Endodermal cell (in vitro differentiated cells): ENCODE results near the gene HBQ1. TPM values are rescaled to one million over a fixed set of nuclear protein-coding genes. Genes with fewer than 3 reads are reported as not detected.

Experiments
- DNase-seq: peaks from one replicate; pipeline ENCODE4 v3.0.0-alpha.2; 2017
- H3K27ac ChIP-seq: 2 replicates; pipeline ENCODE4 v1.5.1; 2013; ENCODE audit warnings: mild to moderate bottlenecking, low read depth, low read length, moderate library complexity
- H3K27me3 ChIP-seq: 2 replicates; pipeline ENCODE4 v1.6.1; 2013; ENCODE audit warnings: mild to moderate bottlenecking, low read length, moderate library complexity; ENCODE audit not compliant: insufficient read depth, control insufficient read depth, poor library complexity, severe bottlenecking
- H3K36me3 ChIP-seq: 2 replicates; pipeline ENCODE4 v1.7.0; 2013; ENCODE audit warnings: mild to moderate bottlenecking, low read length, moderate library complexity; ENCODE audit not compliant: control insufficient read depth, insufficient read depth
- H3K4me1 ChIP-seq: one replicate; pipeline ENCODE4 v1.7.0; 2013; ENCODE audit warnings: low read length; ENCODE audit not compliant: control insufficient read depth, insufficient read depth
- H3K4me3 ChIP-seq: 2 replicates; pipeline ENCODE4 v1.5.1; 2013; ENCODE audit warnings: mild to moderate bottlenecking, low read length, moderate library complexity
- H3K9ac ChIP-seq: 2 replicates; pipeline ENCODE4 v1.6.1; 2013; ENCODE audit warnings: mild to moderate bottlenecking, low read length, moderate library complexity; ENCODE audit not compliant: poor library complexity, severe bottlenecking; ENCODE audit errors: extremely low read depth
- H3K9me3 ChIP-seq: 2 replicates; pipeline ENCODE4 v1.6.1; 2013; ENCODE audit warnings: mild to moderate bottlenecking, low read length, moderate library complexity; ENCODE audit not compliant: control insufficient read depth
- H3K27ac Mint-ChIP-seq: 2 replicates; pipeline ENCODE4 v1.8.0; 2020; ENCODE audit warnings: mixed read lengths
- H3K27me3 Mint-ChIP-seq: 2 replicates; pipeline ENCODE4 v1.8.0; 2021; ENCODE audit warnings: mild to moderate bottlenecking, mixed read lengths; ENCODE audit not compliant: insufficient read depth
- H3K36me3 Mint-ChIP-seq: 2 replicates; pipeline ENCODE4 v1.8.0; 2020; ENCODE audit warnings: low read depth, mixed read lengths
- H3K4me1 Mint-ChIP-seq: 2 replicates; pipeline ENCODE4 v1.8.0; 2020; ENCODE audit warnings: mixed read lengths
- H3K4me3 Mint-ChIP-seq: 2 replicates; pipeline ENCODE4 v1.8.0; 2020; ENCODE audit warnings: mild to moderate bottlenecking, moderate library complexity, mixed read lengths
- H3K9me3 Mint-ChIP-seq: 2 replicates; pipeline ENCODE4 v1.8.0; 2020; ENCODE audit warnings: mild to moderate bottlenecking, mixed read lengths
- CTCF ChIP-seq: fragments of 200-600 bp; sonication (generic); conservative IDR thresholded peaks from 2 replicates; pipeline ENCODE4 v1.5.0; 2021; ENCODE audit warnings: antibody characterized with exemption, mild to moderate bottlenecking
- WGBS, 2 experiments: methylation state at CpG; one replicate each; pipeline versions ENCODE4 v1.1.5 to v1.1.7; 2013; ENCODE audit warnings: missing lambda C conversion rate in 2 of 2, mixed read lengths in 1 of 2; ENCODE audit not compliant: insufficient coverage in 1 of 2, insufficient read length in 1 of 2; 5-methylcytosine and 5-hydroxymethylcytosine counted together
- total RNA-seq, 2 donors: library from RNA; stranded (reverse); fragmentation: NEBNext Ultra II Directional in 1 of 2; extraction: Animal tissue kit (Norgen Biotek cat#: 25700) in 1 of 2; gene quantifications; 2 replicates in 1 of 2; 3 replicates in 1 of 2; pipeline ENCODE4 v1.2.1, GENCODE V29; 2021

The HBQ1 gene
- total RNA-seq, 2 donors from 2014 or later: 1.2 to 1.3 TPM

GRCh38 chr16:187330-187729 lies 7.1 kb downstream of the HBQ1 start:
- H3K4me1 ChIP-seq: no peaks in the 10 kb centered on the region
- Mint-ChIP-seq H3K4me3 (no peak overlapping the region), H3K27me3 (no peaks in the 10 kb centered on the region), H3K27ac (no peak overlapping the region), H3K4me1 (no peaks in the 10 kb centered on the region), H3K36me3 (peaks cover 65% of the 10 kb centered on the region), H3K9me3 (no peaks in the 10 kb centered on the region)
- H3K9ac ChIP-seq: no peak overlapping the region
- no peak for TF ChIP-seq CTCF
- H3K27me3 ChIP-seq: no peaks in the 10 kb centered on the region
- no peak overlapping the region for H3K27ac ChIP-seq
- H3K36me3 ChIP-seq: peaks cover 66% of the 10 kb centered on the region
- no peaks in the 10 kb centered on the region for H3K9me3 ChIP-seq
- H3K4me3 ChIP-seq: no peak overlapping the region
- DNase-seq: no peak
- WGBS, 2 experiments: 98 to 100% methylated on average over 6 to 7 of the region's 8 CpGs

DNA sequence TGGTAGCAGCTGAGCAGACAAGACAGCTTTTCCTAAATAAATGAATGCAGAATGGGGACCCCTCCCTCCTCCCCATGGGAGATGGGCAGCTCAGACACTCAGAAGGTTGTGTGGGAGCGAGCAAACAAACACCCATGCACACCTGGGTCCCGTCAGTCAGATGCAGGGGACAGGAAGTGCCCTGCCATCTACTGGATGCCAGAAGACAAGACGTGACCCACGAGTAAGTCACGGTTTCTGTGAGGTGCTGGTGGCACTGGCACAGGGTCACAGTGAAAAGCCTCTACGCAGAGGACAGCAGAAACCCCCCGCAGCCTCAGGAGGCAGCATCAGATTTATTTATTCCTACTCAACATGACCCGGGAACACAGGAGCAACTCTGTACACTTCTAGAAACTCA lies 8.4 kb downstream of the HBQ1 start:
- Mint-ChIP-seq H3K4me1 (no peaks in the 10 kb centered on the region), H3K4me3 (no peak overlapping the region), H3K27ac (peak overlapping the region; percentile 30), H3K9me3 (no peaks in the 10 kb centered on the region), H3K36me3 (peaks cover 72% of the 10 kb centered on the region), H3K27me3 (no peaks in the 10 kb centered on the region)
- DNase-seq: no peak
- Histone ChIP-seq H3K4me3 (no peak overlapping the region), H3K9ac (no peak overlapping the region), H3K27ac (no peak overlapping the region), H3K27me3 (no peaks in the 10 kb centered on the region), H3K9me3 (no peaks in the 10 kb centered on the region), H3K36me3 (peaks cover 74% of the 10 kb centered on the region), H3K4me1 (no peaks in the 10 kb centered on the region)
- 93 to 94% methylated on average over 6 to 8 of the region's 8 CpGs for WGBS, 2 experiments
- peak; percentile 65 for TF ChIP-seq CTCF

DNA sequence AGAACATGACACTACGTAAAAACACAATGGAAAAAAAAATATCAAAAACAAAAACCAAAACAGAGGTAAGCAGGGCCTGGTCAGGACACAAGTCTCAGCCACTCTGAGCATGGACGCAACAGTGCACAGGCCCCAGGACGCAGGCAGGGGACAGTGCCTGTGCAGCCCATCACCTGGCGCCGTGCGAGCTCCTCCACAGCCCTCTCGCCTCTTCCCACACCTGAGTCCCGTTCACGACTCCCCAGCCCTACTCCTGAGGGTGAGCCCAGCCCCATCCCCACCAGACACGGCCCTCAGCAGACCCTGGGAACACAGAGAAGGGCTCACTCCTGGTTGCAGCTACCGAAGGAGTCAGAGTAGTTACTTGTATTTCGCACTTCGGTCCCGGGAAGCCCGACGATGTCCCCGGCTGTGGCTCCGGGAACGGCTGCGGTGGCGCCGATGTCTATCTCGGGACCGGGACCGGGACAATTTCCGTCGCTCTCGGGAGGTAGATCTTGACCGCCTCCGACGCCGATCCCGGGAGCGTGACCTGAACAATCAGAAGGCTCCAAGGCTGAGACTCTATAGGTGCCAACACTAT lies 9.4 kb downstream of the HBQ1 start:
- Histone ChIP-seq H3K4me3 (no peak overlapping the region), H3K9ac (no peak overlapping the region), H3K27ac (no peak overlapping the region), H3K36me3 (peaks cover 77% of the 10 kb centered on the region), H3K27me3 (no peaks in the 10 kb centered on the region), H3K4me1 (no peaks in the 10 kb centered on the region), H3K9me3 (no peaks in the 10 kb centered on the region)
- WGBS, 2 experiments: 97 to 98% methylated on average over 27 to 34 of the region's 34 CpGs
- DNase-seq: no peak
- no peak for TF ChIP-seq CTCF
- no peak overlapping the region for H3K4me3 Mint-ChIP-seq
- peaks cover 76% of the 10 kb centered on the region for H3K36me3 Mint-ChIP-seq
- H3K4me1 Mint-ChIP-seq: no peaks in the 10 kb centered on the region
- H3K27me3 Mint-ChIP-seq: no peaks in the 10 kb centered on the region
- H3K9me3 Mint-ChIP-seq: no peaks in the 10 kb centered on the region
- peak overlapping the region; percentile 36 for H3K27ac Mint-ChIP-seq
